Neural cell (in vitro differentiated cells): ENCODE results near the gene ARHGAP42. TPM values are rescaled to one million over a fixed set of nuclear protein-coding genes. Genes with fewer than 3 reads are reported as not detected.

Source experiments
- H2AFZ ChIP-seq: fragments of 200-600, 300-800 bp; sonication (generic), shearing (Covaris generic); 2 replicates; pipeline ENCODE4 v1.6.0; 2014; ENCODE audit warnings: low read depth, mild to moderate bottlenecking, antibody characterized with exemption, low read length, moderate library complexity
- H3F3A ChIP-seq: fragments of 200-600 bp; shearing (Covaris generic); 2 replicates; pipeline ENCODE4 v1.6.1; 2016; ENCODE audit warnings: mild to moderate bottlenecking, moderate library complexity, mixed read lengths, antibody characterized with exemption, low read length; ENCODE audit not compliant: insufficient read depth, poor library complexity, severe bottlenecking
- H3K27ac ChIP-seq: fragments of 200-600, 300-800 bp; sonication (generic), shearing (Covaris generic); 2 replicates; pipeline ENCODE4 v1.5.1; 2014; ENCODE audit warnings: mild to moderate bottlenecking, low read length, moderate library complexity
- H3K27me3 ChIP-seq: fragments of 300-800, 200-600 bp; sonication (generic), shearing (Covaris generic); 2 replicates; pipeline ENCODE4 v1.6.0; 2014; ENCODE audit warnings: mild to moderate bottlenecking, low read depth, low read length, moderate library complexity; ENCODE audit not compliant: insufficient read depth
- H3K36me3 ChIP-seq: fragments of 300-800, 200-600 bp; sonication (generic), shearing (Covaris generic); 2 replicates; pipeline ENCODE4 v1.5.1; 2014; ENCODE audit warnings: mild to moderate bottlenecking, antibody characterized with exemption, low read length, moderate library complexity; ENCODE audit not compliant: insufficient read depth
- H3K4me2 ChIP-seq: fragments of 300-800, 200-600 bp; sonication (generic), shearing (Covaris generic); 2 replicates; pipeline ENCODE4 v1.6.0; 2014; ENCODE audit warnings: mild to moderate bottlenecking, low read length
- H3K4me3 ChIP-seq: fragments of 300-800, 200-600 bp; sonication (generic), shearing (Covaris generic); 2 replicates; pipeline ENCODE4 v1.5.1; 2014; ENCODE audit warnings: mild to moderate bottlenecking, low read length, moderate library complexity
- H3K79me2 ChIP-seq: fragments of 200-600 bp; shearing (Covaris generic); replicated peaks from 2 replicates; pipeline ENCODE4 v1.6.0; 2014; ENCODE audit warnings: mild to moderate bottlenecking, low read length, moderate library complexity; ENCODE audit not compliant: insufficient read depth
- H3K9ac ChIP-seq: fragments of 300-800, 200-600 bp; sonication (generic), shearing (Covaris generic); 2 replicates; pipeline ENCODE4 v1.6.1; 2016; ENCODE audit warnings: mild to moderate bottlenecking, low read length, mixed read lengths
- H3K9me2 ChIP-seq: fragments of 200-600 bp; shearing (Covaris generic); 2 replicates; pipeline ENCODE4 v1.6.1; 2016; ENCODE audit warnings: mild to moderate bottlenecking, low read length, mixed read lengths; ENCODE audit not compliant: insufficient read depth
- H3K9me3 ChIP-seq: fragments of 200-600, 300-800 bp; sonication (generic), shearing (Covaris generic); 2 replicates; pipeline ENCODE4 v1.6.1; 2016; ENCODE audit warnings: mild to moderate bottlenecking, mixed run types, low read length, moderate library complexity, mixed read lengths
- H4K20me1 ChIP-seq: fragments of 200-600 bp; shearing (Covaris generic); 2 replicates; pipeline ENCODE4 v1.6.1; 2016; ENCODE audit warnings: mild to moderate bottlenecking, mixed run types; ENCODE audit not compliant: insufficient read depth
- EZH2 ChIP-seq: fragments of 200-600, 300-800 bp; shearing (Covaris generic), sonication (generic); IDR thresholded peaks from 2 replicates; pipeline ENCODE4 v1.6.1; 2014; ENCODE audit warnings: antibody characterized with exemption, low read length, borderline replicate concordance, mild to moderate bottlenecking; ENCODE audit not compliant: insufficient read depth, poor library complexity, severe bottlenecking
- POLR2AphosphoS5 ChIP-seq: IDR thresholded peaks from 2 replicates; pipeline ENCODE4 v1.6.1; 2012
- RAD21 ChIP-seq: fragments of 450-650 bp; conservative IDR thresholded peaks from 2 replicates; pipeline ENCODE4 v1.6.1; 2014; ENCODE audit warnings: antibody characterized with exemption, mild to moderate bottlenecking, moderate library complexity
- SMC3 ChIP-seq: fragments of 450-650 bp; conservative IDR thresholded peaks from 2 replicates; pipeline ENCODE4 v1.6.1; 2014; ENCODE audit warnings: antibody characterized with exemption, mild to moderate bottlenecking, moderate library complexity; ENCODE audit not compliant: poor library complexity
- polyA plus RNA-seq: library from polyadenylated mRNA; depleted of rRNA; stranded (reverse); fragments of >200 nt; gene quantifications from 2 replicates; pipeline ENCODE4 v1.2.3, GENCODE V29; 2014
- TF ChIP-seq, protein P1 (sequence below): IDR thresholded peaks from 2 replicates; pipeline ENCODE4 v1.6.1; 2012; ENCODE audit warnings: borderline replicate concordance

ARHGAP42 gene
- polyA plus RNA-seq, 1 donor from 2014 or later = 0.64 TPM

- TF ChIP-seq RAD21 = no peak
- no peak for TF ChIP-seq EZH2
- TF ChIP-seq POLR2AphosphoS5 = no peak
- TF ChIP-seq, protein P1, sequence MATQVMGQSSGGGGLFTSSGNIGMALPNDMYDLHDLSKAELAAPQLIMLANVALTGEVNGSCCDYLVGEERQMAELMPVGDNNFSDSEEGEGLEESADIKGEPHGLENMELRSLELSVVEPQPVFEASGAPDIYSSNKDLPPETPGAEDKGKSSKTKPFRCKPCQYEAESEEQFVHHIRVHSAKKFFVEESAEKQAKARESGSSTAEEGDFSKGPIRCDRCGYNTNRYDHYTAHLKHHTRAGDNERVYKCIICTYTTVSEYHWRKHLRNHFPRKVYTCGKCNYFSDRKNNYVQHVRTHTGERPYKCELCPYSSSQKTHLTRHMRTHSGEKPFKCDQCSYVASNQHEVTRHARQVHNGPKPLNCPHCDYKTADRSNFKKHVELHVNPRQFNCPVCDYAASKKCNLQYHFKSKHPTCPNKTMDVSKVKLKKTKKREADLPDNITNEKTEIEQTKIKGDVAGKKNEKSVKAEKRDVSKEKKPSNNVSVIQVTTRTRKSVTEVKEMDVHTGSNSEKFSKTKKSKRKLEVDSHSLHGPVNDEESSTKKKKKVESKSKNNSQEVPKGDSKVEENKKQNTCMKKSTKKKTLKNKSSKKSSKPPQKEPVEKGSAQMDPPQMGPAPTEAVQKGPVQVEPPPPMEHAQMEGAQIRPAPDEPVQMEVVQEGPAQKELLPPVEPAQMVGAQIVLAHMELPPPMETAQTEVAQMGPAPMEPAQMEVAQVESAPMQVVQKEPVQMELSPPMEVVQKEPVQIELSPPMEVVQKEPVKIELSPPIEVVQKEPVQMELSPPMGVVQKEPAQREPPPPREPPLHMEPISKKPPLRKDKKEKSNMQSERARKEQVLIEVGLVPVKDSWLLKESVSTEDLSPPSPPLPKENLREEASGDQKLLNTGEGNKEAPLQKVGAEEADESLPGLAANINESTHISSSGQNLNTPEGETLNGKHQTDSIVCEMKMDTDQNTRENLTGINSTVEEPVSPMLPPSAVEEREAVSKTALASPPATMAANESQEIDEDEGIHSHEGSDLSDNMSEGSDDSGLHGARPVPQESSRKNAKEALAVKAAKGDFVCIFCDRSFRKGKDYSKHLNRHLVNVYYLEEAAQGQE = no peak
- Histone ChIP-seq H3F3A (no peaks in the 10 kb centered on the region), H3K79me2 (no peaks in the 10 kb centered on the region)
Measured at GRCh38 chr11:100734743-100735527, 47.8 kb downstream of the ARHGAP42 start.

DNA sequence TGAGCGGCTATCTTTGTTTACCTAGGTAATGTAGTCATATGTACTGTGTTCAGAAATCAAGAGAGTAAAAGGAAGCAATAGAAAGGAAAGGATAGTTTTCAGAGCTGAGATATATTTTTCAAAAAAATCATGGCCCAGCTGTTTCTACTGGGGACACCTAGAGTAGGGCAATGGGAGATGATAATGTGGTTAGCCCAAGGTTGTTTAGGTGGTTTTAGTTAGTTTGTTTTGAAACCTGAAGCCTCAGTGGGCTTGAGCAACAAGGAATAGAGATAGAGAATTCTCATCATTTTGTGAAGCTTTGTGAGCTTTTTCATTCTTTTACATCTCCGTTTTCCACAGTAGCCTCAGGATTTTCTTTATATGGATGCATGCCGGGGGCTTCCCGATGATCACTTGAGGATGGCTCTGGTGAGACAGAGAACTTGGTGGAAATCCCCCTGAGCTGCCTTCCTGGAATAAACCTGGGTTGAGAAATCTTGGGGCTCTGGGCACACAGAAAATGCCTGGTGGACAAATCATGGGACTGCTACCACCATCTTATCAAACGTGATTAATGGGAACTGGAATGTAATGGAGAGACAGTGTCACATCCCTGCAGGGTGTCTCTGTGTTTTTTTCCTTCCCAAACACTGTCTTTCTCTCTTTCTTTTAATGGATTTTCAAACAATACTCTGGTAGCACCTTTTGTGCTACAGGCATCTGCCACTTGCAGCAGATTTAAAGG lies 49.0 kb downstream of the ARHGAP42 start:
- no peak overlapping the region for H3K27ac ChIP-seq
- no peaks in the 10 kb centered on the region for H3K9me3 ChIP-seq
- H3F3A ChIP-seq = no peaks in the 10 kb centered on the region
- no peaks in the 10 kb centered on the region for H3K79me2 ChIP-seq
- H4K20me1 ChIP-seq = no peaks in the 10 kb centered on the region
- no peak overlapping the region for H2AFZ ChIP-seq
- H3K36me3 ChIP-seq = no peaks in the 10 kb centered on the region
- H3K4me3 ChIP-seq = no peak overlapping the region
- H3K27me3 ChIP-seq = no peaks in the 10 kb centered on the region
- no peak overlapping the region for H3K9ac ChIP-seq
- TF ChIP-seq RAD21 (no peak), EZH2 (no peak), SMC3 (no peak)
- TF ChIP-seq, protein P1 = no peak
- no peaks in the 10 kb centered on the region for H3K9me2 ChIP-seq
- H3K4me2 ChIP-seq = no peak overlapping the region

More at GRCh38 chr11:100734743-100735527, 47.8 kb downstream of the ARHGAP42 start:
- no peak overlapping the region for H3K27ac ChIP-seq
- no peaks in the 10 kb centered on the region for H4K20me1 ChIP-seq
- no peak overlapping the region for H2AFZ ChIP-seq
- H3K27me3 ChIP-seq = no peaks in the 10 kb centered on the region
- no peak overlapping the region for H3K4me3 ChIP-seq
- no peak overlapping the region for H3K9ac ChIP-seq
- H3K36me3 ChIP-seq = no peaks in the 10 kb centered on the region
- no peaks in the 10 kb centered on the region for H3K9me2 ChIP-seq
- no peaks in the 10 kb centered on the region for H3K9me3 ChIP-seq
- no peak overlapping the region for H3K4me2 ChIP-seq
